ENCODE measurements around the gene FILIP1L. TPM values are rescaled to one million over a fixed set of nuclear protein-coding genes. Genes with fewer than 3 reads are reported as not detected.

The FILIP1L gene
- total and polyA plus RNA-seq, 11 donors, result 18.2 to 120 (median 77.3) TPM

GRCh38 chr3:99960123-99960878, 154.0 kb downstream of the FILIP1L start:
- intact Hi-C loops (cut with DNase I), result no loop called here
- Histone ChIP-seq H3K36me3 (no peaks in the 10 kb centered on the region), H3K27ac (peak overlapping the region in 6 of 12 donors; percentile 11 to 74 (median 22)), H3K4me1 (peaks cover 0 to 56% (median 30%) of the 10 kb centered on the region in 12 donors), H3K27me3 (no peaks in the 10 kb centered on the region), H3K9me3 (no peaks in the 10 kb centered on the region), H3K4me3 (no peak overlapping the region)
- TF ChIP-seq POLR2A (IDR thresholded peaks at IDR 0.05), result no peak
- TF ChIP-seq CTCF (IDR thresholded peaks at IDR 0.05), result no peak
- WGBS, 4 donors, result 72 to 74% (median 73%) methylated on average over 5 of the region's 5 CpGs
- no peak for DNase-seq
- ATAC-seq, result no peak

GRCh38 chr3:99958222-99958912, 155.9 kb downstream of the FILIP1L start:
- intact Hi-C loops (cut with DNase I), result loop anchor here in 1 of 10 donors (10.0 kb wide), 1 partner anchor 86 kb away; no protein-coding TSS in a partner anchor
- ATAC-seq (peak in 3 of 4 donors; percentile 55 to 68 (median 62)), DNase-seq (no peak)
- H3K36me3 ChIP-seq, result no peaks in the 10 kb centered on the region
- TF ChIP-seq POLR2A (IDR thresholded peaks at IDR 0.05) (no peak), CTCF (IDR thresholded peaks at IDR 0.05) (no peak)
- no peaks in the 10 kb centered on the region for H3K9me3 ChIP-seq
- peak overlapping the region in 8 of 12 donors; percentile 32 to 68 (median 56) for H3K27ac ChIP-seq
- no peaks in the 10 kb centered on the region for H3K27me3 ChIP-seq
- no peak overlapping the region for H3K4me3 ChIP-seq
- H3K4me1 ChIP-seq, result peaks cover 0 to 65% (median 35%) of the 10 kb centered on the region in 12 donors
- WGBS, 4 donors, result 44 to 69% (median 63%) methylated on average over 3 of the region's 3 CpGs

- TF ChIP-seq CTCF (IDR thresholded peaks at IDR 0.05) (no peak), POLR2A (IDR thresholded peaks at IDR 0.05) (no peak)
- H3K4me1 ChIP-seq, result peaks cover 0 to 72% (median 38%) of the 10 kb centered on the region in 12 donors
- H3K27me3 ChIP-seq, result no peaks in the 10 kb centered on the region
- no peaks in the 10 kb centered on the region for H3K9me3 ChIP-seq
- H3K4me3 ChIP-seq, result no peak overlapping the region
- ATAC-seq, result no peak
- intact Hi-C loops (cut with DNase I), result loop anchor here in 1 of 10 donors (10.0 kb wide), 1 partner anchor 88 kb away; no protein-coding TSS in a partner anchor
- 75 to 84% (median 77%) methylated on average over 4 of the region's 4 CpGs for WGBS, 4 donors
- DNase-seq, result no peak
- H3K27ac ChIP-seq, result peak overlapping the region in 4 of 12 donors; percentile 6 to 57 (median 26)
- no peaks in the 10 kb centered on the region for H3K36me3 ChIP-seq
Observed at GRCh38 chr3:99957151-99957796, 157.0 kb downstream of the FILIP1L start.

Data from heart left ventricle (tissue), 16 donors.